Measurements from ENCODE around the gene CENPI. TPM values are rescaled to one million over a fixed set of nuclear protein-coding genes. Genes with fewer than 3 reads are reported as not detected.
"Not testable (repeated sequence)": the region's sequence is repeated elsewhere in the genome, so short reads cannot be mapped to it uniquely, and the experiment has no call there.

Gene CENPI, protein sequence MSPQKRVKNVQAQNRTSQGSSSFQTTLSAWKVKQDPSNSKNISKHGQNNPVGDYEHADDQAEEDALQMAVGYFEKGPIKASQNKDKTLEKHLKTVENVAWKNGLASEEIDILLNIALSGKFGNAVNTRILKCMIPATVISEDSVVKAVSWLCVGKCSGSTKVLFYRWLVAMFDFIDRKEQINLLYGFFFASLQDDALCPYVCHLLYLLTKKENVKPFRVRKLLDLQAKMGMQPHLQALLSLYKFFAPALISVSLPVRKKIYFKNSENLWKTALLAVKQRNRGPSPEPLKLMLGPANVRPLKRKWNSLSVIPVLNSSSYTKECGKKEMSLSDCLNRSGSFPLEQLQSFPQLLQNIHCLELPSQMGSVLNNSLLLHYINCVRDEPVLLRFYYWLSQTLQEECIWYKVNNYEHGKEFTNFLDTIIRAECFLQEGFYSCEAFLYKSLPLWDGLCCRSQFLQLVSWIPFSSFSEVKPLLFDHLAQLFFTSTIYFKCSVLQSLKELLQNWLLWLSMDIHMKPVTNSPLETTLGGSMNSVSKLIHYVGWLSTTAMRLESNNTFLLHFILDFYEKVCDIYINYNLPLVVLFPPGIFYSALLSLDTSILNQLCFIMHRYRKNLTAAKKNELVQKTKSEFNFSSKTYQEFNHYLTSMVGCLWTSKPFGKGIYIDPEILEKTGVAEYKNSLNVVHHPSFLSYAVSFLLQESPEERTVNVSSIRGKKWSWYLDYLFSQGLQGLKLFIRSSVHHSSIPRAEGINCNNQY
- total RNA-seq (1 to 10 TPM; 3.5 to 5.2 TPM), polyA plus RNA-seq (ENCODE audit: insufficient read length in 6 of 6) (10 to 100 TPM in 4 of 6 donors, 1 to 10 TPM in 2; 8.7 to 16.2 (median 11.0) TPM)
- long read RNA-seq, donor 1, partial matches to known transcripts = 0 of 3 reads
- long read RNA-seq, donor 1, other reads (novel, unspliced or antisense) = 0 of 3 reads
- long read RNA-seq, donor 2 = 0 reads
- long read RNA-seq, donor 3 = 0 reads
- long read RNA-seq, donor 4, partial matches to known transcripts = 0 of 1 reads
- long read RNA-seq, donor 4, other reads (novel, unspliced or antisense) = 1 of 1 reads
- long read RNA-seq, donor 5 = 0 reads
- long read RNA-seq, donor 6 = 0 reads
- long read RNA-seq, donor 7 = 0 reads
- long read RNA-seq, donor 8 = 0 reads
- long read RNA-seq, donor 9 = 0 reads
- long read RNA-seq, donor 10 = 0 reads
- long read RNA-seq, donor 11 = 0 reads
- long read RNA-seq, donor 12 = 0 reads

GRCh38 chrX:101097546-101098453, at the start of gene CENPI:
Gene CENPI (plus strand): TSS chrX:101098204. CDS start chrX:101101071, 2,867 bp downstream.
- intact Hi-C loops (cut with DNase I) = no loop called here
- peak within 1 kb of the TSS; percentile 27 to 43 for H3K4me3 ChIP-seq
- H3K27ac ChIP-seq = peak within 1 kb of the TSS in 1 of 2 donors; percentile 74
- H3K27me3 ChIP-seq = no peaks in the 10 kb centered on the region
- H3K9me3 ChIP-seq = no peaks in the 10 kb centered on the region
- no peaks in the 10 kb centered on the region for H3K36me3 ChIP-seq
- no peak for TF ChIP-seq CTCF (IDR thresholded peaks at IDR 0.05)
- DNase-seq (peak; percentile 84 to 95 (median 94)), ATAC-seq (peak; percentile 100)
- H3K4me1 ChIP-seq = no peaks in the 10 kb centered on the region

- Histone ChIP-seq H3K36me3 (no peaks in the 10 kb centered on the region), H3K4me1 (no peaks in the 10 kb centered on the region), H3K4me3 (peak overlapping the region; percentile 33 to 61), H3K27me3 (no peaks in the 10 kb centered on the region), H3K9me3 (no peaks in the 10 kb centered on the region), H3K27ac (peak overlapping the region; percentile 81 to 93)
- intact Hi-C loops (cut with DNase I) = no loop called here
- ATAC-seq = peak; percentile 2
- DNase-seq = no peak
- no peak for TF ChIP-seq CTCF (IDR thresholded peaks at IDR 0.05)
These were observed 46.9 kb upstream of the CENPI start for GRCh38 chrX:101051153-101051548.

DNA sequence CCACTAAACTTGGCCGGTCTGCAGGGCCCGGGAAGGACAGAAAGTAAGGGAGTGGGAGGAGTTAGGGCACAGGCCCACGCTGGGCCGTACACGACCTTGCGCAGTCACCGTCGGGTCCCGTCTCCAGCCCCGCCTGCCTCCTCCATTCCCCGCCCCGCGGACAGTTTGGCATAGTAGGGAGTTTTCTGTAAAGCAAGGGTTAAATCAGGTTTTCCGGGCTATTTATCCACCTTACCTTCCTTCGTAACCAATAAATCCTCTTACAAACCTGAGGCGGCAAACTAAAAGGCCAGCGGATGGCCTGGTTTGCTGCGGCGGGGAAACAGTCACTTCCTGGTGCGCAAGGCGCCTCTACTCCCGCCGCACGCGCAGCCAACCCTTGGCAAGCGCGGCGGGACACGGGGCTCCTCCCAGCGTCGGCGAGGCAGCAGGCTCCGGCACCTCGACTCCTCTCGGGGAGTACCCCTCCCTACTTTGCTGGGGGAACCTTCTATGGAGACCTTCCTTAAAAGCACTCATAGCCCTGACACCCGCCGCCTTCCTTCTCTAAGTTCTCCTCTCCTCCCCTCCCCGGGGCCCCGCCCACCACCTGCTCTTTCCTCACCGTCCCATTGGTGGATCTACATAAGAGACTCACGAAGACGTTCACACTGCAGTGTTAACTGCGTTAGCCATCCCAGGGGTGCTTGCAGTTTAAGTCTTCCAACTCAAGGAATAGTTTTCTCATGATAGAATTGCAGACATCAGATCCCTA, 46.3 kb upstream of the CENPI start, which contains the start of gene TRMT2B:
TRMT2B (minus strand) TSS at position 563 of the 754 bp plus-strand sequence. CDS start 9,822 bp downstream, outside the sequence.
- peak; percentile 99 for ATAC-seq
- TF ChIP-seq CTCF (IDR thresholded peaks at IDR 0.05) = no peak
- Histone ChIP-seq H3K4me3 (peak within 1 kb of the TSS; percentile 33 to 61), H3K9me3 (no peaks in the 10 kb centered on the region), H3K36me3 (no peaks in the 10 kb centered on the region), H3K4me1 (no peaks in the 10 kb centered on the region), H3K27me3 (no peaks in the 10 kb centered on the region), H3K27ac (peak within 1 kb of the TSS; percentile 81 to 93)
- intact Hi-C loops (cut with DNase I) = no loop called here
- peak; percentile 56 to 90 (median 74) for DNase-seq

GRCh38 chrX:101056551-101056950, 41.5 kb upstream of the CENPI start:
- H3K27me3 ChIP-seq; H3K36me3 ChIP-seq; H3K9me3 ChIP-seq; H3K27ac ChIP-seq; intact Hi-C loops (cut with DNase I); DNase-seq; ATAC-seq; H3K4me3 ChIP-seq; H3K4me1 ChIP-seq: not testable (repeated sequence)

Data from left lung (tissue), 14 donors.